MG63 (cell line): ENCODE results near the gene XDH. TPM values are rescaled to one million over a fixed set of nuclear protein-coding genes. Genes with fewer than 3 reads are reported as not detected.

ENCODE experiments used
- DNase-seq: peaks from one replicate; pipeline ENCODE4 v3.0.0-alpha.2; 2020
- H3K27me3 ChIP-seq: fragments of 250-450 bp; sonication (Bioruptor Pico); 2 replicates; pipeline ENCODE4 v1.5.1; 2020; ENCODE audit warnings: mild to moderate bottlenecking, moderate library complexity
- H3K36me3 ChIP-seq: fragments of 250-450 bp; sonication (Bioruptor Pico); 2 replicates; pipeline ENCODE4 v1.5.1; 2020; ENCODE audit warnings: mild to moderate bottlenecking, moderate library complexity
- H3K4me3 ChIP-seq: fragments of 250-450 bp; sonication (Bioruptor Pico); 2 replicates; pipeline ENCODE4 v1.5.1; 2020; ENCODE audit warnings: mild to moderate bottlenecking, moderate library complexity
- H3K9me3 ChIP-seq: fragments of 250-450 bp; sonication (Bioruptor Pico); 2 replicates; pipeline ENCODE4 v1.5.1; 2020; ENCODE audit warnings: mild to moderate bottlenecking, moderate library complexity
- total RNA-seq: library from RNA; depleted of rRNA; stranded (reverse); fragments of >200 nt; shearing (Covaris generic); gene quantifications from 2 replicates; pipeline ENCODE4 v1.2.3, GENCODE V29; 2014; ENCODE audit warnings: low replicate concordance

The XDH gene
- total RNA-seq, 1 experiment from 2014 or later: not detected

GRCh38 chr2:31327505-31327904 lies 87.0 kb downstream of the XDH start:
- DNase-seq: no peak

GRCh38 chr2:31324016-31324633 lies 90.4 kb downstream of the XDH start:
- DNase-seq: no peak
- Histone ChIP-seq H3K4me3 (peak overlapping the region; percentile 10), H3K9me3 (no peaks in the 10 kb centered on the region), H3K27me3 (no peaks in the 10 kb centered on the region), H3K36me3 (no peaks in the 10 kb centered on the region)

More at GRCh38 chr2:31327505-31327904, 87.0 kb downstream of the XDH start:
- Histone ChIP-seq H3K36me3 (no peaks in the 10 kb centered on the region), H3K9me3 (no peaks in the 10 kb centered on the region), H3K4me3 (no peak overlapping the region), H3K27me3 (no peaks in the 10 kb centered on the region)

- H3K9me3 ChIP-seq: no peaks in the 10 kb centered on the region
- no peak overlapping the region for H3K4me3 ChIP-seq
- no peaks in the 10 kb centered on the region for H3K36me3 ChIP-seq
- no peaks in the 10 kb centered on the region for H3K27me3 ChIP-seq
- DNase-seq: peak; percentile 40
Observed at GRCh38 chr2:31322371-31322770, 92.2 kb downstream of the XDH start.

GRCh38 chr2:31319406-31320175 lies 95.0 kb downstream of the XDH start:
- no peaks in the 10 kb centered on the region for H3K9me3 ChIP-seq
- H3K27me3 ChIP-seq: no peaks in the 10 kb centered on the region
- DNase-seq: peak; percentile 53
- H3K36me3 ChIP-seq: no peaks in the 10 kb centered on the region
- H3K4me3 ChIP-seq: no peak overlapping the region

- peak; percentile 88 for DNase-seq
- no peaks in the 10 kb centered on the region for H3K9me3 ChIP-seq
- H3K27me3 ChIP-seq: no peaks in the 10 kb centered on the region
- H3K36me3 ChIP-seq: no peaks in the 10 kb centered on the region
- H3K4me3 ChIP-seq: no peak overlapping the region
Observed at GRCh38 chr2:31318361-31319336, 95.9 kb downstream of the XDH start.

GRCh38 chr2:31317396-31317795 lies 97.1 kb downstream of the XDH start:
- Histone ChIP-seq H3K4me3 (no peak overlapping the region), H3K9me3 (no peaks in the 10 kb centered on the region), H3K36me3 (no peaks in the 10 kb centered on the region), H3K27me3 (no peaks in the 10 kb centered on the region)
- no peak for DNase-seq

GRCh38 chr2:31314761-31315160 lies 99.8 kb downstream of the XDH start:
- Histone ChIP-seq H3K4me3 (no peak overlapping the region), H3K27me3 (no peaks in the 10 kb centered on the region), H3K36me3 (no peaks in the 10 kb centered on the region), H3K9me3 (no peaks in the 10 kb centered on the region)
- DNase-seq: no peak

GRCh38 chr2:31312898-31313297 lies 101.6 kb downstream of the XDH start:
- H3K36me3 ChIP-seq: no peaks in the 10 kb centered on the region
- H3K4me3 ChIP-seq: no peak overlapping the region
- no peak for DNase-seq
- no peaks in the 10 kb centered on the region for H3K9me3 ChIP-seq
- 0 out of 2 replicates have a peak, but pooled peaks cover 4% of the 10 kb centered on the region for H3K27me3 ChIP-seq

GRCh38 chr2:31304816-31305215 lies 109.7 kb downstream of the XDH start:
- Histone ChIP-seq H3K36me3 (no peaks in the 10 kb centered on the region), H3K4me3 (no peak overlapping the region), H3K9me3 (no peaks in the 10 kb centered on the region), H3K27me3 (0 out of 2 replicates have a peak, but pooled peaks cover 4% of the 10 kb centered on the region)
- DNase-seq: no peak

- Histone ChIP-seq H3K9me3 (no peaks in the 10 kb centered on the region), H3K27me3 (0 out of 2 replicates have a peak, but pooled peaks cover under 1% of the 10 kb centered on the region), H3K4me3 (no peak overlapping the region), H3K36me3 (no peaks in the 10 kb centered on the region)
- no peak for DNase-seq
Observed at GRCh38 chr2:31302940-31303563, 111.5 kb downstream of the XDH start.

- no peaks in the 10 kb centered on the region for H3K27me3 ChIP-seq
- DNase-seq: no peak
- H3K4me3 ChIP-seq: no peak overlapping the region
- no peaks in the 10 kb centered on the region for H3K36me3 ChIP-seq
- H3K9me3 ChIP-seq: no peaks in the 10 kb centered on the region
Observed at GRCh38 chr2:31300309-31300708, 114.2 kb downstream of the XDH start.

GRCh38 chr2:31299547-31299946 lies 115.0 kb downstream of the XDH start:
- DNase-seq: no peak
- no peak overlapping the region for H3K4me3 ChIP-seq
- H3K27me3 ChIP-seq: no peaks in the 10 kb centered on the region
- H3K9me3 ChIP-seq: no peaks in the 10 kb centered on the region
- H3K36me3 ChIP-seq: no peaks in the 10 kb centered on the region

GRCh38 chr2:31297751-31298150 lies 116.8 kb downstream of the XDH start:
- Histone ChIP-seq H3K9me3 (no peaks in the 10 kb centered on the region), H3K27me3 (no peaks in the 10 kb centered on the region), H3K36me3 (no peaks in the 10 kb centered on the region), H3K4me3 (no peak overlapping the region)
- no peak for DNase-seq

- no peak for DNase-seq
- H3K36me3 ChIP-seq: no peaks in the 10 kb centered on the region
Observed at GRCh38 chr2:31296641-31297287, 117.8 kb downstream of the XDH start.

GRCh38 chr2:31294196-31294595 lies 120.3 kb downstream of the XDH start:
- H3K9me3 ChIP-seq: no peaks in the 10 kb centered on the region
- no peaks in the 10 kb centered on the region for H3K27me3 ChIP-seq
- no peak overlapping the region for H3K4me3 ChIP-seq
- no peaks in the 10 kb centered on the region for H3K36me3 ChIP-seq
- no peak for DNase-seq

More at GRCh38 chr2:31296641-31297287, 117.8 kb downstream of the XDH start:
- H3K4me3 ChIP-seq: no peak overlapping the region
- no peaks in the 10 kb centered on the region for H3K9me3 ChIP-seq
- no peaks in the 10 kb centered on the region for H3K27me3 ChIP-seq

- H3K9me3 ChIP-seq: no peaks in the 10 kb centered on the region
- H3K4me3 ChIP-seq: no peak overlapping the region
- H3K36me3 ChIP-seq: no peaks in the 10 kb centered on the region
- no peak for DNase-seq
- H3K27me3 ChIP-seq: no peaks in the 10 kb centered on the region
Observed at GRCh38 chr2:31287654-31288053, 126.9 kb downstream of the XDH start.
